ENCODE measurements around the gene PPCDC.

The PPCDC gene

DNA sequence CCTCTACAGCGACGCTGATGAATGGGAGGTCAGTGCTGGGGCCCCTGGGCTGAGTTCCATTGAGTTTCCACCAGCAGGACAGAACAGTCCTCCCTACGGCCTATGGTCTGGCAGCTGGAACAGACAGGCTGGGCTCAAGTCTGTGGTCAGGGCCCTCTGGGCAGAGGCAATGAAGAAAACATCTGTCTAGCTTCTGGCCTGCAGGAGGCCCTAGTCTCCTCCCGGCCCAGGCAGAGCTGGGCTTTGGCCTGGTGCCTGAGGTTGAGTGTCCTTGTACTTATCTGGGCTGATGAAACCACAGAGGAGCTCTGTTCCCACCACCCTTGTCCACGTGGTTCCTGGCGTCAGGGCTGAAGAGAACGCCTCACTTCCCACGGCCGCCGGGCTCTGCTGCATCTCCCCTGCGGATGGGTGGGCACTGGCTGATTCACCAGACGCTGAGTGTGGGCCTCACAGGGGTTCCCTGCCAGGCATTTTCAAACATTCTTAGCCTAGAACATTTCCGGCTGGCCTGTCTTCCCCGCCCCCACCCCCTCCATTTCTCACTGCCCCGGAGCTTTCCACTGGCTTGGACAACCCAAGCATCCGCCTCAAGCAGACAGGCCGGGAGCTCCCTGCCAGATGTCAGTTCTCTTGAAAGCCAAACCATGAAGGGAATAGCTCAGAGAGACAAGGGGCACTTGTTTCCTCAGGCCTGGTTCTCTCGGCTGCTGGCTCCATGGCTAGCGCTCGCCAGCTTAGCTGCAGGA is 20.3 kb downstream of the PPCDC start:
- DNase-seq (ENCODE audit: low read depth in 2 of 2) = peak; percentile 86 to 92

DNA sequence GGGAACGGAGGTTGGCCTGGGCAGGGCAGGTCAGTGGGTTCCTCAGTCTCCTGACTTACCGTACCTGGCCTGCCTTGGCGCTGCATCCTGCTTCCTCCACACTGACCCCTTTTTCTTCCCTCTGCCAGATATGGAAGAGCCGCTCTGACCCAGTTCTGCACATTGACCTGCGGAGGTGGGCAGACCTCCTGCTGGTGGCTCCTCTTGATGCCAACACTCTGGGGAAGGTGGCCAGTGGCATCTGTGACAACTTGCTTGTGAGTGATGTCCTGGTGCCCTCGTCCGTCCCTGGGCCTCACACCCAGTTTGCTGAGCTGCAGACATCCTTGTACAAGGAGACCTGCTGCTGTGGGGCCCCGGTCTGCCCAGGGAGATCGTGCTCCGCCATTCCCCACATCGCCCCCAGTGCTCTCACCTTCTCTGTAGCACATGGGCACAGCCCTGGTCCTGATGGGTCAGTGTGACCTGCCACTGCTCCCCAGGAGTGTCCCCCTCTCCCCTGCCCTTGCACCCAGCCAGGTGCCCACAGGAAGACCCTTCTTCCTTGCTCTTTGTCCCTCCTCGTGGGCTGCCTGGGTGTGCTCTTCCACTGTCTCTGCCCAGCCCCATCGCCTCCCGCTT is 21.0 kb downstream of the PPCDC start:
- DNase-seq (ENCODE audit: low read depth in 2 of 2) = no peak

DNA sequence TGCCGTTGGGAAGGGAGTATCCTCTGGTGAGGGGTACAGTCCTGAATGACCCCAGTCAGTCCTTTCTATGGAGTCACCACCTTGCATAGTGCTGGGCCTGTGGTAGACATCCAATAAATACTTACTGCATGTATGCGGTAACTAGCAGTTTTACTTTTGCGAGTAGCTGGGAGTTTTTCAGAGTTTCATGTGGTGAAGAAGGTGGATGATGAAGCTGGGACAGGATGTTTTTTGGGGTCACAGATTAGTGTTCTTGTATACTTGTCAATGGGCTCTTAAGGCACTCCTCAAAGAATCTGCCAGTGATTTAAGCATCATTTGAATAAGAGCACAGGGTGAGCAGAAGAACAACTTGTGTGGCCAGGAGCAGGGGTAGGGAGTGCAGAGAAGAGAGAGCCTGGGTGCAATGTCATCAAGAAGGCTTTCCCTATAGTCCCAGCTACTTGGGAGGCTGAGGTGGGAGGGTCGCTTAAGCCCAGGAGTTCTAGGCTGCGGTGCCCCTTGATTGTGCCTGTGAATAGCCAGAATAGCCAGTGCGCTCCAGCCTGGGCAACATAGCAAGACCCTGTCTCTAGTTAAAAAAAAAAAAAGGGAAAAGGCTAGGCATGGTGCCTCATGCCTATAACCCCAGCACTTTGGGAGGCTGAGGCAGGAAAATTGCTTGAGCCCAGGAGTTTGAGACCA is 22.1 kb downstream of the PPCDC start:
- no peak for DNase-seq (ENCODE audit: low read depth in 2 of 2)

DNA sequence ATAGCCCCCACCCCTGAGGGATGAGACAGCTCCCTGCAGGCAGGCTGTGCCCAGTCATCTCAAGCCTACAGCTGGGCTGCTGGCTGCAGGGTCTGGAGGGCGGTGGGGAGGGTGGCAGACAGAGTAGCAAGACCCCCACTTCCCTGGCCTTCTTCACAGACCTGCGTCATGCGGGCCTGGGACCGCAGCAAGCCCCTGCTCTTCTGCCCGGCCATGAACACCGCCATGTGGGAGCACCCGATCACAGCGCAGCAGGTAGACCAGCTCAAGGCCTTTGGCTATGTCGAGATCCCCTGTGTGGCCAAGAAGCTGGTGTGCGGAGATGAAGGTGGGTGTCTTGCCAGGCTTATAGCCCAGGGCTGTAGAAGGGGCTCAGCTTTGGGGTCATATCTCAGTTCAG is 25.0 kb downstream of the PPCDC start:
- DNase-seq (ENCODE audit: low read depth in 2 of 2) = no peak

DNA sequence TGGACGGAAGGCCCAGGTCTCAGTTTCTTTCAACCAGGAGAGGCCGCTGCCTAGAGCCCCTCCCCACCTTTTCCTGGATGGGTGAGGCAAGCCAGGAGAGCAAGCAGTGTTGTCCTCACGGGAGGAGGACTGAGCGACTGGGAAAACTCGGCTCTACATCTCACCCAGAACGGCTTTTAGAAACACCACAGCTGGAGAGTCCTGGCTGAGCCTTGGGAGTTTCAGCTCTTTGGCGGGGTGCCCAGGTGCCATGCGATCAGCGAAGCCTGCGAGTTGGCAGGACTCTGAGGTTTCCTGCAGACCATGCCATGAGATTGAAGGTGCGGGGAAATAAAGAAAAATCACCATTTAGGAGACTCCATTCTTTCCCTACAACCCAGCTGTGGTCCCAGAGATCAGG is 26.0 kb downstream of the PPCDC start:
- DNase-seq (ENCODE audit: low read depth in 2 of 2) = no peak

DNA sequence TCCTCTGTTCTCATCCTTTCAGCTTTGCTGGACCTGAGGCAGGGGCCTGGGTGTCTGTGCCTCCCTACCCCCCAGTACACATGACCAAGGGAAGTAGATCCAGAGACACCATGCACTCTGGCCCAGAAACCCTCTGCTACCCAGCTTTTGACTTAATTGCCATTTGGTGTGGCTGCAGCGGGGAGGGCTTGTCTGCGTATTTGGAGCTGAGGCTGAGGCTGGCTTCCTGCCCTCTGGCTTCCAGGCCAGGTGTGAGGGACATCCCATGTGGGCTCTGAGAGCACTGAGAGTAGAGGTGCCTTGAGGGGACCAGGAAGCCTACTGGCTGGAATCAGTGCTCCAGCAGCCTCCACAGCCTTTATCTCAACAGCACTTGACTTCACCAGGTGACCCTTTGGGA is 26.9 kb downstream of the PPCDC start:
- no peak for DNase-seq (ENCODE audit: low read depth in 2 of 2)

DNA sequence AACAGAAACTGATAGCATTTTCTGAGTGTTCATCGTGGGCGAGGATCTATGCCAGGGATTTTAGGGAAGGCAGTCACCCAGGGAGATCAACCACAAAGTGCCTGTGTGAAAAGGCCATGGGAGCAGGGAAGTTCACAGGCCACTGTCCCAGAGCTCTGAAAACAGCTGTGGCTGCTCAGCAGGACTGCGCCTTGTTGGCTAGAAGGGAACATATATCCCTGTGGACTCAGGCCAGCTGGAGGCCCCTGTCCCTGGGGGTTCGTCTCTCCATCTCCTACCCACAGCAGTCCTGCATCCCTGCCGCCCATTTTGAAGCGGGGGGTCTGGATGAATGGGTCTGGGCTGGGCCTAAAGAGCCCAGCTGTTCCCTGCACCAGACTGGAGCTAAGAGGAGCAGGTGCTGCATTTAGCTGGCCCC is 27.8 kb downstream of the PPCDC start:
- DNase-seq (ENCODE audit: low read depth in 2 of 2) = no peak

DNA sequence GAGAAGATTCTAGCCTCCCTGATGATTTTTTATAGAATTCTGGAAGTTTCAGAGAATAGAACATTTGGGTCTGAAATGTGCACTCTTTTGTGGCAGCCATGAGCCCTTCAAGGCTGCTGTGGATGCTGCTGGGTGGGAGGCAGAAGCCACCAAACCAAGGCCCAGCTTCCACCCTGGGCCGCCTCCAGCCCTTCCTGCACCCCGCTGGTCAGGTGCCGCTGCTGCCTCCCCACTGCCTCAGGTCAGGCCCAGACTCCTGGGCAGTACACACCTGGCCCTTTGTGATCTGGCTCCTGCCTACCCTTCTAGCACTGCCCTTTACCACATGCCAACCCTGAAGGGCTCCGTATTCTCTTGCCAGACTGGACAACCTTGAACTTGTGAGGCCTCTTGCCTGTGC is 28.3 kb downstream of the PPCDC start:
- no peak for DNase-seq (ENCODE audit: low read depth in 2 of 2)

DNA sequence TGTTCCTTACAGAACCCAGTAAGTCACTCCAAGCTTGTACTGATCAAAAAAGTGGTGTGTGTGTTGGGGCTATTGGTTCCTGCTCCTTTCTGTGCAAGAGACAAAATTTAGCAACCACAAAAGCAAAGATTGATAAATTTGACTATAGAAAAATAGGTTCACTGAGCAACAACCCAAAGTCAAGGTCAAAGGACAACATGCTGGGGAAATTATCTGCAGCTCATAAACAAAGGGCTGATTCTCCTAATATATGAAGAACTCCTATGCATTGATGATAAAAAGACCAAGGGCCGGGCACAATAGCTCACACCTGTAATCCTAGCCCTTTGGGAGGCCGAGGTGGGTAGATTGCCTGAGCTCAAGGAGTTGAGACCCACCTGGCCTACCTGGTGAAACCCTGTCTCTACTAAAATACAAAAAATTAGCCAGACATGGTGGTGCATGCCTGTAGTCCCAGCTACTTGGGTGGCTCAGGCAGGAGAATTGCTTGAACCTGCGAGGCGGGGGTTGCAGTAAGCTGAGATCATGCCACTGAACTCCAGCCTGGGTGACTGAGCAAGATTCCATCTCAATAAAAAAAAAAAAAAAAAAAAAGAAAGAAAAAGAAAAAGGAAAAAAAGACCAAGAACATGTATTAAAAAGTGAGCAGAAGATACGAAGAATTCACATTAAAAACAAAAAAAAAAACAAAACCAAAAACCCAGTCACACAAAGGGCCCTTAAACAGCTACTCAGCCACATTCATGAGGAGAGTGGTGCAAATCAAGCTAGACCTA is 29.8 kb downstream of the PPCDC start:
- DNase-seq (ENCODE audit: low read depth in 2 of 2) = no peak

DNA sequence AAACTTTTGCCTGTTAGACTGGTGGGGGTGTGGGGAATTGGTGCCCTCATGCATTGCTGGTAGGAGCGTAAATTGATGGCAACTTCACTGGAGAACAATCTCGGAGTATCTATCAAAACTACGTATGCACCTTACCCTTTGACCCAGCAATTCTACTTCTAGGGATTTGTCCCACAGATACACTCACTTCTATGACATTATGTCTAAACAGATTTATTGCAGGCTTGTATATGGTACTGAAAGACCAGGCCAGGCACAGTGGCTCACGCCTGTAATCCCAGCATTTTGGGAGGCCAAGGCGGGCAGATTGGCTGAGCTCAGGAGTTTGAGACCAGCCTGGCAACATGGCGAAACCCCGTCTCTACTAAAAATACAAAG is 30.3 kb downstream of the PPCDC start:
- no peak for DNase-seq (ENCODE audit: low read depth in 2 of 2)

DNA sequence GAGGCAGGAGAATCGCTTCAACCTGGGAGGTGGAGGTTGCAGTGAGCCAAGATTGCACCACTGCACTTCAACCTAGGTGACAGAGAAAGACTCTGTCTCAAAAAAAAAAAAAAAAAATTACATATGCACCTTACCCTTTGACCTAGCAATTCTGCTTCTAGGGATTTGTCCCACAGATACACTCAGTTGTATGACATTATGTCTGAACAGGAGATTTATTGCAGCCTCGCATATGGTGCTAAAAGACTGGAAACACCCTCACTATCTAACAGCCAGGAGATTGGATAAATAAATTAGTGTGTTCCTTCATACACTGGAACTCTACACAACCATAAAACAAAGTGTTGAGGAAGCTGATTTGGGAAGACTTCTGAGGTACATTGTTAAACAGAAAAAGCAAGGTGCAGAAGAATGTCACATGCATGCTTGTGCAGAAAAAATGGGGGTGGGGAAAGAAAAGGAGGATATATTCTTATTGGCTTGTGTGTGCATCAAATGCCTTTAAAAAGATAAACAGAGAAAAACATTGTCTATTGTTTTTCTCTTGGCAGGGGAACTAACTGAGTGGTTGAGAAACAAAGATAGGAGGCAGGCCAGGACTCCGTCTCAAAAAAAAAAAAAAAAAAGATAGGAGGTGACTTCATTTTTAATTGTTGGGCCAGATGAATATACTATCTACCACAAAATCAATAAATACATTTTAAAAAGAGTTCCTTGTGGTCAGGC is 30.9 kb downstream of the PPCDC start:
- DNase-seq (ENCODE audit: low read depth in 2 of 2) = no peak

DNA sequence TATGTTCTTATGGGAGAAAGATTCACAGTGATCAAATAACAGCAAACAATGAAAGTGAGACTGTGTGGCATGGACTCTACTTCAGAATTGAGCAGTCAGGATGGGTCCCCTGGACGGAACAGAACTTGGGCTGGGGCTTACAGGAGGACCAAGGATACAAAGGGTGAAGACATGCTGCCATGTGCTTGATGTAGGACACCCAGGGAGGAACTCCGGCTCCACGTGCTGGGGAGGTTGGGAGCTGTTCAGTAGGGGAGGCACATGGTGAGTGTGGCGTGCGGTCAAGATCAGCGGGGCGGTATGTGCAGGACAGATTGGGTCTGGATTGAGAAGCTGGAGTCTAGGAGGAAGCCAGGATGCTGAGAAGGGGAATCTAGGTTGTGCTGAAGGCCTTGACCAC is 32.6 kb downstream of the PPCDC start:
- DNase-seq (ENCODE audit: low read depth in 2 of 2) = no peak

DNA sequence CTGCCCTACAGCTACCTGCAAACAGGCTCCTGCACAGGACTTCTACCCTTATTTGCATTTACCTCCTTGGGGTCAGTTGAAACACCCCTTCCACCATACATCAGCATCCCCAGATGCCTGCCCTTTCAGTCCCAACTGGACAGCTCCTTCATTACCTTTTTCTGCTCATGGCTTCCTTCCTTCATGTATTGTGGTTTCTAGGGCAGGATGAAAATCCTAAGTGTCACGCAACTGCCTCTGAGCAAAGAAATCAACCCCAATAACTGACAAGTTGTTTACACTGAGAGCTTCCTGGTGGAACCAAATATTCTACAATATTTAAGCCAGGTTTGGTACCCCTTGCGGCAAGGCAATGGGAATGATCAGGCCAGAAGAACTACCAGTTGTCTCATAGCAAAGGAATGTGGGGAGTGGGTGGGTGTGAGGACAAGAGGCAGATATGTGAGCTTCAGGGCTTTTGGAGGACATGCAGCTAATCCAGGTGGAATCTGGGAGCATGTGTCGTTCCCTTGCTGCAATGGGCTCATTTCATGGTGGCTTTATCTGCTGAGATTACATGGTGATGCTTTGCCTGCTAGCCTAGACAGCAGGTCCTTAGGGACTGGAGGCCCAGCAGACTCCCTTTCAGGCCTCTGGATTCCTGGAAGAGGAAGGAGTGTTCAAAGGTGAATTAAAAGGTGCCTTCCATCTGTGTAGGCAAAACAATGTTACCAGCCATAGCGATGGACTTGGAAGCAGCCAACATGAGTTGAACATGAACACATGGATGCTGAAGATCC is 34.9 kb downstream of the PPCDC start:
- no peak for DNase-seq (ENCODE audit: low read depth in 2 of 2)

DNA sequence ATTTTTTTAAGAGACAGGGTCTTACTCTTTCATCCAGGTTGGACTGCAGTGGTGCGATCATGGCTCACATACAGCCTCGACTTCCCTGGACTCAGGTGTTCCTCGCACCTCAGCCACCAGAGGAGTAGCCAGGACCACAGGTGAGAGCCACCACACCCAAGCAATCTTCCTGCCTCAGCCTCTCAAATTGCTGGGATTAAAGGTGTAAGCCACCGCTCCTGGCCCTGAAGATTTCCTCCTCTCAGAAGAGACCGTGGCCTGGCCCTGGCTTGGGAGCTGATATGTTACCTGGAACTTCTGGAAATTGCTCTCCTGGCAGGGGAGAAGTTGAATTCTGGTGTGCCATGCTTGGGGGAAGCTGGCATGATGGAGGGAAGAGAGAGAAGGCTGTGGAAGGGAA is 36.2 kb downstream of the PPCDC start:
- no peak for DNase-seq (ENCODE audit: low read depth in 2 of 2)

DNA sequence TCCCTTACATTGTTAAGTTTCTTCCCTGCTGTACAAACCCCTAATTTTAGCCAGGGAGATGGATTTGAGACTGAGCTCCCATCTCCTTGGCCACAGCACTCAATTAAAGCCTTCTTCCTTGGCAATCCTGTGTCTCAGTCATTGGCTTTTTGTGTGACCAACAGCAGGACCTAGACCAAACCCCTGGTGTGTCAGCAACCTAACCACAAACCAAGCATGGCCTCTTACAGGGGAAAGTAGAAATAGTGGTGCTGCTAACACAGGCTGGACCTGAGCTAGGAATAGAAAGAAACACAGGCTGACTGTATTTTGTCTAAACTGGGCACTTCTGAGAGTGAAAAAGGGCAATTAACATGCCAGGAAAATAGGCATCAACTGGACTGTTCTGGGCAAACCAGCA is 37.9 kb downstream of the PPCDC start:
- no peak for DNase-seq (ENCODE audit: low read depth in 2 of 2)

DNA sequence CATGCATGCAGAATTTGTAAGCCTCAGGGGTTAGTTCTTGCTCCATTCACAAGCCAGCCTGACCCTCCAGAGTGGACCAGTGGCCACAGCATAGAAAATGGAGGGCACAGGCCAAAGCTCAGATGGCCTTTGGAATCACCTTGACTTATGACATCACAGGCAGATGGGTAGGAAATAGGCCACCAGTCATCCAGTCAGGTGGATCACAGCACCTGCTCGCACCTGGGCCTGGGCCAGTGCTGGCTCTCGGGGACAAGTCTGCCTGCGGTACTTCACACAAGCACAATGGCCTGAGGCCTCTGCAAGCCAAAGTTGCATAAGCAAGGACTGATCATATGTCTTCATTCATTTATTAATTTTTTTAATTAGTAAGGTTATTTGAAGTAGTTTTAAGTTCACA is 39.3 kb downstream of the PPCDC start:
- DNase-seq (ENCODE audit: low read depth in 2 of 2) = no peak

DNA sequence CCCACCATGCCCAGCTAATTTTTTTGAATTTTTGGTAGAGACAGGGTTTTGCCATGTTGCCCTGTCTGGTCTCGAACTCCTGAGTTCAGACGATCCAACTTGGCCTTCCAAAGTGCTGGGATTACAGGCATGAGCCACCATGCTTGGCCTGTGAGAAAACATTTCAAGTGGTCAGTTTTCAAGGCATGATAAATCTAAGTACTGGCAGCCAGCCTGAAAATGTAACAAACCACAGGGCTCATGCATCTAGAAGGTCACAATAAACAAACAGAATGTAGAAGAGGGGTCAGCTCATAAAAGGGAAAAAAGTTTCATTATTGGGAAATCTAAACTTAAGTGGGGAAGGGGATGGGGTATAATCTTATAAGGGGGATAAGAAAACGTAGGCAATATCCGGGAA is 39.9 kb downstream of the PPCDC start:
- DNase-seq (ENCODE audit: low read depth in 2 of 2) = no peak

DNA sequence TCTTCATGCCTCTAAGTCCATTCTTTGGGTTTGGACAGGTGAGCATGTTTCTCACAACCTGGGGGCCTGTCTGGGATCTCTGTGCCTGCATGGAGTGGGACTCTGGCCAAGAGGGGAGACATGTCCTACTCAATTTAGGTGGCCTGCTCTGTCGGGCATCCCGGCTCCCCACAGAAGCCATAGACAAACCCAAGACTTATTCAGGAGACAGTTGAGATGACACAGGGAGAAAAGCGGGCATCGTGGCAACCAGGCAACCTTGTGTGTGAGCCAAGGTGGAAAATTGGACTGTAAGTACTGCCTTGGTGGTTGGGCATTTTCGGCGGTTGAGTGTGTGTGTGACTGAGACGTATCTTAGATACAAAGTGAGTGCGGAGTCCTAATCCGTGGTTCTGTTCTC is 40.5 kb downstream of the PPCDC start:
- no peak for DNase-seq (ENCODE audit: low read depth in 2 of 2)

DNA sequence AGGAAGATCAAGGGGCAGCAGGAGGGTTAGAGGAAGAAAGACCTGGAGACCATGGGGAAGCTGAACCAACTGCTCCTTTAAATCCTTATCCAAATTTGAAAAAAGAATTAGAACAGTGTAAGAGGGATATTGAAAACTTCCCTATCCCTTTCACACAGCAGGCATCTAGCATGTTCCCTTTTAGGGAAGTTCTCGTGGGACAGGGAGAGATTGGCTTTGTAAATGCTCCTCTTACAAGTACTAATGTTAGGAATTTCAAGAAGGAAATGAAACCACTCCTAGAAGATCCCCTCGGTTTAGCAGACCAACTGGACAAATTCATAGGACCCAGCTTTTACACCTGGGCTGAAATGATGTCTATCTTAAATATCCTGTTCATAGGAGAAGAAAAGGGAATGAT is 41.5 kb downstream of the PPCDC start:
- no peak for DNase-seq (ENCODE audit: low read depth in 2 of 2)

DNA sequence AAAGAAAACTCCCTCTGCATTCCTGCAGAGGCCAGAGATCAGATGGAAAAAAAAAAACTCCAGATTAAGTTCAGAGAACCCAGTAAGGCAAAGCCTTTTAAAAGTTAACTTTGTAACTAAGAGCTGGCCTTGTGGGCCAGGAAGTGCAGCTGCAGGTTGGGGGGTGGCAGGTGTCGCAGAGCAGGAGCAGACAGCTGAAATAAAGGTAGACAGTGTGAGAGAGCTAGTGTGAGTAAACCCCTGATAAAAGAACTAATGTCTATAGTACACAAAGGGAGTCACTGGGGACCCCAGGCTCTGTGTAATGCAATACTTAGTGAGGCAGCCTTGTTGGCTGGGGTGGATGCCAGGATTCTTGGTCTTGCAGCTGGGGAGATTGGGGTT is 42.1 kb downstream of the PPCDC start:
- DNase-seq (ENCODE audit: low read depth in 2 of 2) = no peak

DNA sequence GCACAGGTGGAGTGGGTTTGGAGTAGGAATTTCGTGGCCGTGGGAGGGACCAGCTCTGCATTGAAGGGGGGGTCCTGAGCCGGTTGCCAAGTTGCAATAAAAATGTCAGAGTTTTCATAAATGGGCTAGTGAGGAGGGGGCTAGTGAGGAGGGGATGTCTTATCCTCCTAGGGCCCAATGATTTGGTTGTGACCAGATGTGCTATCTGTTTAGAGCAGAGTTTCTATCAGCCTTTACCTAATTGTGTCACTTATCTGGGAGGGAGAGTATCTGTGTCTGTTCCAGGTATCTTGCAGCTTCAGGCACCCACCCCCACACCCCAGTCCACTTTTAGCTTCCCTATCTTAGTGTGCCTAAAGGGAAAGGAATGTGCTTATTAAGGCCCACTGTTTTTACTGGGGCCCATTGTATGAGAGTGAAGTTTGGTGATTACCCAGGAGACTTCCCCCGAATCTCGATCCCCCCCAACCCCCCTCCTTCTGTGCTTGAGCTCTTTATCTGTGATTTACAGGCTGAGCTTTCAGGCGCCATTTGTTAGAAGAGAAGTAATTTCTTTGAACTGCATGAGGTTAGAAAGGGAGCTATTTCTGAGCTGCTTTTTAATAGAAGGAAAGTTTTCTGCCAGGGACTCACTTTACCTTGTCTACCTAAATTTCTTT is 42.6 kb downstream of the PPCDC start:
- no peak for DNase-seq (ENCODE audit: low read depth in 2 of 2)
